Adipose tissue (tissue), 3 donors: ENCODE data around the gene CYB5RL. TPM values are rescaled to one million over a fixed set of nuclear protein-coding genes. Genes with fewer than 3 reads are reported as not detected.
"Not testable (repeated sequence)": the region's sequence is repeated elsewhere in the genome, so short reads cannot be mapped to it uniquely, and the experiment has no call there.

Experiments
- H3K27ac ChIP-seq: one replicate; pipeline ENCODE4 v1.5.1; 2013; ENCODE audit warnings: low read depth, low read length
- WGBS, 3 donors: extraction: QIAGEN DNeasy Blood & Tissue Kit; methylation state at CpG; one replicate each; pipeline ENCODE4 v1.1.7; 2013; 5-methylcytosine and 5-hydroxymethylcytosine counted together
- polyA plus RNA-seq, 3 donors: library from polyadenylated mRNA; stranded (reverse); fragments of 200-250 nt; gene quantifications; one replicate each; pipeline ENCODE4 v1.2.3, GENCODE V29; 2013
- donor health status: healthy with polysubstance abuse.
- donor health status: Bipolar disorder and iron deficiency.
- donor health status: healthy.

Gene CYB5RL, protein sequence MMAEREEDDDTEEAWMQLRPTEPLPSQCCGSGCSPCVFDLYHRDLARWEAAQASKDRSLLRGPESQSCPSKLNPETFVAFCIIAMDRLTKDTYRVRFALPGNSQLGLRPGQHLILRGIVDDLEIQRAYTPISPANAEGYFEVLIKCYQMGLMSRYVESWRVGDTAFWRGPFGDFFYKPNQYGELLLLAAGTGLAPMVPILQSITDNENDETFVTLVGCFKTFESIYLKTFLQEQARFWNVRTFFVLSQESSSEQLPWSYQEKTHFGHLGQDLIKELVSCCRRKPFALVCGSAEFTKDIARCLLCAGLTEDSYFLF
- 1 to 10 TPM; 2.3 to 4.2 (median 3.0) TPM for polyA plus RNA-seq

DNA sequence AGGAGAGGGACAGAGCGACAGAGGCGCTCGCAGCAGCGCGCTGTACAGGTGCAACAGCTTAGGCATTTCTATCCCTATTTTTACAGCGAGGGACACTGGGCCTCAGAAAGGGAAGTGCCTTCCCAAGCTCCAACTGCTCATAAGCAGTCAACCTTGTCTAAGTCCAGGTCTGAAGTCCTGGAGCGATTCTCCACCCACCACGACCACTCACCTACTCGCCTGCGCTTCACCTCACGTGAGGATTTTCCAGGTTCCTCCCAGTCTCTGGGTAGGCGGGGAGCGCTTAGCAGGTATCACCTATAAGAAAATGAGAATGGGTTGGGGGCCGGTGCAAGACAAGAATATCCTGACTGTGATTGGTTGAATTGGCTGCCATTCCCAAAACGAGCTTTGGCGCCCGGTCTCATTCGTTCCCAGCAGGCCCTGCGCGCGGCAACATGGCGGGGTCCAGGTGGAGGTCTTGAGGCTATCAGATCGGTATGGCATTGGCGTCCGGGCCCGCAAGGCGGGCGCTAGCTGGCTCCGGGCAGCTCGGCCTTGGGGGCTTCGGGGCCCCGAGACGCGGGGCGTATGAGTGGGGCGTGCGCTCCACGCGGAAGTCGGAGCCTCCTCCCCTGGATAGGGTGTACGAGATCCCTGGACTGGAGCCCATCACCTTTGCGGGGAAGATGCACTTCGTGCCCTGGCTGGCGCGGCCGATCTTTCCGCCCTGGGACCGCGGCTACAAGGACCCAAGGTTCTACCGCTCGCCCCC is at the start of gene CYB5RL, which contains the start of gene MRPL37:
Gene CYB5RL (minus strand): TSS at position 266 of the 754 bp plus-strand sequence. CDS start 4,414 bp downstream, outside the sequence.
Gene MRPL37 (plus strand): TSS at position 403 of the 754 bp plus-strand sequence. CDS start 77 bp downstream, at position 480.
- H3K27ac ChIP-seq, result no peak within 1 kb of the TSS
- 0% methylated on average over 50 to 51 of the region's 51 CpGs for WGBS, 3 donors

DNA sequence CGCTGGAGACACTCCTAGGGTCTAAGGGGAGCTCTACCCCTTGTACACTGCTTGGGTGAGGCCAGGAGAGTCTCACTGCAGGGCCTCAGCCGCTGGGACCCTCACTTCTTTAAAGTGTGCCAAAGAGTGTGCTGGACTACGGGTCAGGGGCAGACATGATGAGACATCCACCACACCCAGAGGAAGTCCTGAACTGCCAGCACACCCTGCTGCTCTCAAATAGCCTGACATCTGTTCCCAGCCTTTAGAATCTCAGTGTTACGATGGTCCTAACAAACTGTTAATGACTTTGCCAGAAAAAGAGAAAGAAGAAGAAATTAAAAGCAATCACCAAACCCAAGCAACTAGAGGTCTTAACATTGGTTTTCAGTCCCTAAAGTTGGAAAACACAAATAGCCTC is 49.1 kb upstream of the CYB5RL start:
- no peak overlapping the region for H3K27ac ChIP-seq
- 72 to 87% (median 74%) methylated on average over 4 of the region's 4 CpGs for WGBS, 3 donors

DNA sequence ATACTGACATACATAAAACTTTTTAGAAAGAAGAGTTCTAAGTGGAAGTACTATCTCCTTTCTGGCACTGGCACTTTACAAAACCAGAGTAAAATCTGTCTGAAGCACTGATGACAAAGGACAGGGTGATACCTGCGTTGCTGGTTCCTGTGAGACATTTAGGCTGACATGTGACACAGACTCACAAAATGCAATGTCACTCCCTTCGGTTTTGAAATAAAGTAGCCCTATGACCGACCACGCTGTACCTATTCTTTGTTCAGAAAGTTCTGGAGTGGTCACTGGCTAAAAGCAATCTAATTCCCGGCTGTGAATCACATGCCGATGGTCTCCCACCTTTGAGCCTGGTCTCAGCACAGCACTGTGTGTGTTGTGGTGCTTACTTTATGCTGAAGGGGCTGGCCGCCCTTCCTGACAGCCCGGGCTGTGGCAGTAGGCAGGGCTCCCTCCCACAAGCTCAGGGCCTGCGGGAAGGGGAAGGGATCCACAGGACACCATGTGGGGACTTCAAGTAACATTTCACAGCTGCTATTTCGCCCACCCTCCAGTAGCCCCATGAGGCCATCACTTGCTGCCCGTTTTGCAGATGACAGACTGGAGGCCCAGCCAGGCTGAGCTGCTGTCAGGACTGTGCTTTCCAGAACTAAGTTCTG is 48.2 kb upstream of the CYB5RL start:
- no peak overlapping the region for H3K27ac ChIP-seq
- WGBS, 3 donors, result 83 to 90% (median 90%) methylated on average over 11 of the region's 11 CpGs

DNA sequence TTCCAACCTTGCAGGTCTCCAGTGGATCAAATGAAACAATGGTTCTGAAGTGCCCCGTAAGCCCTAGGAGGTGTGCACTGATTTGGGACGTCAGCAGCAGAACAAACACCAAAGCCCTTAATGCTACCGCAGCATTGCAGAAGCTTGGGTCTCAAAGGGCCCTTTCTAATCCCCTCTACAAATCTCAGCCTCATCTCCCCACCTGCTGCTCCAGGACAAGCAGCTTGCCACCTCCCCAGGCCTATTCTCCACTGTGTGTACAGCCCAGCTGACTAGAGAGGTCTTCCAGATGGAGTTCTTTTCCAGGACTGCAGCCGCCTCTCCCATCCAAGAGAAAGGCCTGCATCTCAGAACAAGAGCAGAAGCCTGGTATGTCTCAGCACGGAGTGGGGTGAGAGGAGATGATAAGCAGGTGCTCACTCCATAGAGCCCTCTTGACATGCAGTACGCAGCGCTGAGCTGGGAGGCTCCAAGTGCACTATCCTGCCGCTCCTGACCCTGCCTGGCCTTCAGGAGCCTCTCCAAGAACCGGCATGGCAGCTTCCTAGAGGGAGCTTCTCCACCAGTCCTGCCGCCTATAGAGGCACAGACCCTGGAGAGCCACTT is 46.4 kb upstream of the CYB5RL start:
- H3K27ac ChIP-seq, result no peak overlapping the region
- WGBS, 3 donors, result 83 to 89% (median 88%) methylated on average over 10 of the region's 10 CpGs

DNA sequence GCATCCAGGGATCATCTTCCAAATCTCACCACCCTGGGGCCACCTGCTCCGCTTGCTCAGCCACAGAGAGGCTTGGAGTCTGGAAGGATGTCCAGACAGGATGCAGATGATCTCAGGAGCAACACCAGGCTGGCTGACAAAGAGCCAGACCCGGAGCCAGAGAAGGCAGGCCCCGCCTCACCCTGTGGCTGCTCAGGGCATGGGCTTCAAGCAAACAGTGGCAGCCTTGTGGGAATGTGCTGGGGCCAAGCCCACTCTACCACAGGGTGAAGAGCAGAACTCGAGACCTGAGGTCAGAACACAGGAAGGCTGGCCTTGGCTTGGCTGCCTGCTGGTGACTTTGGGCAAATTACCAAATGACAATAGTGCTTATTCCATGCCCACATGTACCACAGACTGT is 45.7 kb upstream of the CYB5RL start:
- H3K27ac ChIP-seq, result no peak overlapping the region
- 61 to 80% (median 75%) methylated on average over 4 of the region's 4 CpGs for WGBS, 3 donors

DNA sequence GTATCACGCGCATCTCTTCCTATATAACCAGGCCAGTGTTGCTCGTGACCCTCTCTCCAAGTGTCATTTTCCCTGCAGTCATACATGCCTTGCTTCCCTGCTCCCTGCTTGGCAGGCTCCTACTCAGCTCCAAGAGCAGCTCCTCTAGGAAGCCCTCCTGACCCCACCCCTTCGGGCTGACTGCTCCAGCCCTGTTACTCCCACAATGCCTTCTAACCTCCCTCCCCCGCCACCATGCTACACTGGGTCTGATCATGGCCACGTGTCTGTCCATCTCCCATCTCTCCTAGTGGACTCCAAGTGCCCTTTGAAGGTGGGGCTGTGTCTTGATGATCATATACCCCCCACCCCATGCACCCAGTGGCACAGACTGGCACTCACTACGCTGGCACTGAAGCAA is 44.8 kb upstream of the CYB5RL start:
- no peak overlapping the region for H3K27ac ChIP-seq
- WGBS, 3 donors, result 89 to 91% (median 89%) methylated on average over 7 of the region's 7 CpGs

DNA sequence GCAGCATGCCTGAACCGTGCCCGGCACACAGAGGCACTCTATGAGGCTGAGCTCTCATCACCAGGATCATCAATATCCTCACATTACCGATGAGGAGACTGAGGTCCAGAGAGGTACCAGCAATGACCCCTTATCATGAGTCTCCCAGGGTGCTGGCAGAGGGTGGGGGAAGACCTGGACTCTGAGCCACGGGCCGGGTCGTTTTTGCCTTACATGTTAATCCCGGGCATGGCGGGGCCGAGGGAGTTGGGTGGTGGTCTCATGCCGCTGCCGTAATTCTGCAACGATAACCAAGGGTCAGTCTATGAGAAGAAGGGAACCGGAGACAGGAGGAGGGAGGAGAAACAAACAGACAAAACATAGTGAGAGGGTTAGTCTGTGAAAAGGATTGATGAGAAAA is 43.2 kb upstream of the CYB5RL start:
- no peak overlapping the region for H3K27ac ChIP-seq
- WGBS, 3 donors, result 91 to 95% (median 94%) methylated on average over 13 of the region's 13 CpGs

DNA sequence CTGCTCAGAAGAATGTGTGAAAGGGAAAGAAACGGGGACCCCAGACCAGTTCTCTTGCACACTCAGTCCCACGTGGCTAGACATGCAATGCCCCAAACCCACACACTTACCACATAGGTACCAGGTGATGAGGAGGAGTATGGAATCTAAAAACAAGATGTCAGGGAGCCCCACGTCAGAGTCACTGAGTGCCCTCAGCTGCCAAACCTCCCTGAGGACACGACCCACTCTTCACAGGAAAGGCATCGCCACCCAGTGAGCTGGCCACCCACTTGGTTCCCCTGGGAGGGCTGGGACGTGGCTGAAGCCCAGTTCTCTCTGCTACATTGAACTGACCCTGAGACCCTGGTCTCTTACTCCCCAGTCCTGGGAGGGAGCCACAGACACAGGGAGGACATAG is 41.5 kb upstream of the CYB5RL start:
- WGBS, 3 donors, result 75 to 90% (median 81%) methylated on average over 6 of the region's 6 CpGs
- H3K27ac ChIP-seq, result no peak overlapping the region

DNA sequence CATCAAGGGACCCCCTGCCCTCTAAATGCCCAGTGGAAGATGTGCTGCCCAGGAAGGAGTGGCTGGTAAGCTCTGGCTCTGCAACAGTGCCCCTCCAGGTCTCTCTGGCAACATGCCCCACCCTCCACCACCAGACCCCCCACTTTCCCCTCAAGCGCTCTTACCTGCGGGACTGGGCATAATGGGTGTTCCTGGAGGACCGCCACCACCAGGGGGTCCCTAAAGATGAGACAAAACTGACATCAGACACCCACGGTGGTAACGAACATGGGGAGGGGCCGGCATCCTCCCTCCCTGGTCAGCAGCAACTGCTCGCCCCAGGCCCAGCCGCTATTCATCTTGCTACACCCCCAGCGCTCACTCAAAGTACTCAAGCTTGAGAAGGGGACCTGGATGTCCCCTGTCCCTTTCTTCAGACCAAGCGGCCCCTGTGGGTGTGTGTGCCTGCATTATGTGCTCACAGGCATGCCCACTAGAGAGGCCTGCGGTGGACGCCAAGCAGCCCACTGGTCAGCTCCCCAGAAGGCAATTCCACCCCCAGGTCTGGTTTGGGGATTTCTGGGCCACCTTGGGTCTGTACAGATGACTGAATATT is 41.0 kb upstream of the CYB5RL start:
- WGBS, 3 donors, result 92 to 95% (median 95%) methylated on average over 12 of the region's 12 CpGs
- H3K27ac ChIP-seq, result no peak overlapping the region

DNA sequence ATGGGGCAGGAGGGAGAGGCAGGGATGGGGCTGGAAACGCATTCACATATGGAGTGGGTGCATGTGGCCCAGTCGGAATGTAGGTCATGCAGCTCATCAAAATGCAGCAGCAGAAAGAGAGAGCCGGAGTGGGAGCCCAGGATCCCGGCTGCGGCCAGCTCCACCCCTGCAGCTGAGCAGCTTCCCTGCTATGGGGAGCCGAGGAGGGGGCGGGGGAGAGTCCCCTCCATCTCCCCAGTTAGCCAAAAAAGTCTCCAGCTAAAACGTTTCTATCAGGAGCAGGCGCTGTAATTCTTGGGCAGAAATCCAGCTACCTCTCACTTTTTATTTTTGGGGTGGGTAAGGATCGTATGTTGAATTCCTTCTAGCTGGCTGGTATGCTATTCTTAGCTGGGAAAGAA is 39.8 kb upstream of the CYB5RL start:
- H3K27ac ChIP-seq, result no peak overlapping the region
- WGBS, 3 donors, result 80 to 84% (median 82%) methylated on average over 10 of the region's 10 CpGs

DNA sequence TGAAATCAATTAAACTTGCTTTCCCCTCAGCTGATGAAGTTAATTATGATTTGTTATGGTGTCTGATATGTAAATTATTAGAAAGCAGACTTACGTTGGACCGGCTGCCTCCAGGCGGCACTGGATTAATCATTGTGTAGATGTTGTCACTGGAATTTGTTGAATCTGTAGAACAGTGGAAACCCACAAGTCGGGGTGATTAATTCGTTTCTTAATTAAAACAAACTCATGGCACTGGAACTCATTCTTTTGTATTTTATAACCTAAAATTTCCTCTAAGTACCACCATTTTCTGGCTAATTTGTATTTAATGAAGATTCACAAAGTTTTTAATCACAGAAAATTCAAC is 39.2 kb upstream of the CYB5RL start:
- 81 to 82% (median 82%) methylated on average over 5 of the region's 5 CpGs for WGBS, 3 donors
- H3K27ac ChIP-seq, result no peak overlapping the region

DNA sequence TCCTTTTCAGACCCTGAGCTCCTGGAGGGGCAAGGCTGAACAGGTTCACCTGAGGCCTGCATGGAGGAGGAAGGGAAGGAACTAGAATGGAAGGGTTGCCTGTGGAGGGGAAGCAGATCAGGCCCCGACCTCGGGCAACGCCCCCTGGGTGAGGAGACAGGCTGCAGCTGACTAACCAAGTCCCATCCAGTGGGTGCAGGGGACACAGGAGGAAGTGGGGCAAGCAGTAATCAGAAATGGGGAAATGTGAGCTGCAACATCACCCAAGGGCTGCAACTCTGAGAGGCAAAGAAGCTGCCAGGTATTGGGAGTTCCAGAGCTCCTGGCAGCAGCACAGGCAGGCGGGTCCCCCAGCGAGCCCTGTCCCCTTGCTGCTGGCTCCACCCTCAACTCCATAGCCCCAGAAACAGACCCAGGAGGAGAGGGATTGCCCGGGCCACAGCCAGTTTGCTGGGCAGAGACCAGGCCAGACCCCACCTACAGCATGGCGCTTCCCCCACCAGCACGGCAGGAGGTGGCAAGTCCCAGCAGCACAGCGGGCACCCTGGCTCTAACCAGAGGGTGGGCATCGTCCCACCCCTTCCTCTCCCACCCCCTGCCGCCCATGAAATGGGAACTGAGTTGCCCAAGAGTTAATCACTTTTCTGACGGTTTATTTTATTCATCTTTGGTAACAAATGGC is 38.7 kb upstream of the CYB5RL start:
- WGBS, 3 donors, result 58 to 83% (median 68%) methylated on average over 11 to 12 of the region's 12 CpGs
- H3K27ac ChIP-seq, result no peak overlapping the region

DNA sequence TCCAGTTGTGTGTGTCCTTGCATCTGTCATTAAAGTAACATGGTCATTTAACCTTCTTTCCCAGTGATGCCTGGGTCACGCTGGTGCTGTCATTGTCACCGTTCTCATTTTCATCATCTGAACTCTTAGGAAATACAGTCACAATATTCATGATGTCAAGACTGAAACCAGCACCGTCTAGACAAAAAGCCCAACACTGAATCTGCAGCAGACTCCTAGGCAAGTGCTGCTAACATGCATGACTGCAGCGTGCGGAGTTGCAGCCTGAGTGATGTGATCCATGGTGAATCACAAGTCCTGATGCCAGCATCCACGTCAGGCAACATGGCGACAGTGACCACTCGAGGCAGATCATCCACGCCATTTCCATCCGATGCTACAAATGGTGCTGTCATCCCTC is 37.8 kb upstream of the CYB5RL start:
- H3K27ac ChIP-seq, result no peak overlapping the region
- WGBS, 3 donors, result 88 to 94% (median 93%) methylated on average over 10 of the region's 10 CpGs

DNA sequence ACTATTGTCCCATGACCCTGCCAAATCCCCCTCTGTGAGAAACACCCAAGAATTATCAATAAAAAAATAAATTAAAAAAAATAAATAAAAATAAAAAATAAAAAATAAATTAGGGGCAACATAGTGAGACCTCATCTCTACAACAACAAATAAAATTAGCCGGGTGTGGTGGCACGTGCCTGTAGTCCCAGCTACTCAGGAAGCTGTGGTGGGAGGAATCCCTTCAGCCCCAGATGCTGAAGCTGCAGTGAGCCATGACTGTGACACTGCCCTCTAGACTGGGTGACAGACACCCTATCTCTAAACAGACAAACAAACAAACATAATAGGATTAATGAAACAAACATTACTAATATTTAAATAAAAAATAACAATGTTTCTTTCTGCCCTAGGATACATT is 34.5 kb upstream of the CYB5RL start:
- H3K27ac ChIP-seq, result no peak overlapping the region
- WGBS, 3 donors, result 78 to 90% (median 80%) methylated on average over 2 of the region's 2 CpGs

DNA sequence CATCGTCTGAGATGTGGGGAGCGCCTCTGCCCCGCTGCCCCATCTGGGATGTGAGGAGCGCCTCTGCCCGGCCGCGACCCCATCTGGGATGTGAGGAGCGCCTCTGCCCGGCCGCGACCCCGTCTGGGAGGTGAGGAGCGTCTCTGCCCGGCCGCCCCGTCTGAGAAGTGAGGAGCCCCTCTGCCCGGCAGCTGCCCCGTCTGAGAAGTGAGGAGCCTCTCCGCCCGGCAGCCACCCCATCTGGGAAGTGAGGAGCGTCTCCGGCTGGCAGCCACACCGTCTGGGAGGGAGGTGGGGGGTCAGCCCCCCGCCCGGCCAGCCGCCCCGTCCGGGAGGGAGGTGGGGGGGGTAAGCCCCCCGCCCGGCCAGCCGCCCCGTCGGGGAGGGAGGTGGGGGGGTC is 33.4 kb upstream of the CYB5RL start:
- not testable (repeated sequence) for H3K27ac ChIP-seq
- 93 to 99% (median 95%) methylated on average over 15 to 32 of the region's 33 CpGs for WGBS, 3 donors

DNA sequence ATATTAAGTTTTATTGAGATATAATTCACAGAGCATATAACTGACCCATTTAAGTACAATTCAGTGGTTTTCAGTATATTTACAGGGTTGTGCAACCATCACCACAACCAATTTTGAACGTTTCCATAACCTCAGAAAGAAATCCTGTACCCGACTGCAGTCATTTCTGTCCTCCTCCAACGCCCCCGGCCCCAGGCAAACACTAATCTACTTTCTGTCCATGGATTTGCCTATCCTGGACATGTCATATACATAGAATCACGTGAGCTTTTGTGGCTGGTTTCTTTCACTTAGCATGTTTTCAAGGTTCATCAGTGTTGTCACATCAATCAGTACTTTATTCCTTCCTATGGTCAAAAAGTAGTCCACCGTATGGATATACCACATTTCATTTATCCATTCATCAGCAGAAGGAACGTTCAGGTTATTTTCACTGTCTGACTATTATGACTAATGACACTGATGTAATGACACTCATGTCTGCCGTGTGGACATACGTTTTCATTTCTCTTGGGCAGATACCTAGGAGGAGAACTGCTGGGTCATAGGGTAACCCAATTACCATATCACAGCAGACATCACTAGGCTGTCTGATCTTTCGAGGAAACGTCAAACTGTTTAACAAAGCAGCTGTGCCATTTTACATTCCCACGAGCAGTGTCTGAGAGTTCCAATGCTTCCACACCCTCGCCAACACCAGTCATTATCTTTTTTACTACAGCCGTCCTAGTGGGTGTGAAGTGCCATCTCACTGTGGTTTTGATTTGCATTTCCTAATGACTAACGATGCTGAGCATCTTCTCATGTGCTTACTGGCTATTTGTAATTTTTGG is 30.9 kb upstream of the CYB5RL start:
- H3K27ac ChIP-seq, result no peak overlapping the region
- 62 to 85% (median 70%) methylated on average over 15 of the region's 15 CpGs for WGBS, 3 donors

DNA sequence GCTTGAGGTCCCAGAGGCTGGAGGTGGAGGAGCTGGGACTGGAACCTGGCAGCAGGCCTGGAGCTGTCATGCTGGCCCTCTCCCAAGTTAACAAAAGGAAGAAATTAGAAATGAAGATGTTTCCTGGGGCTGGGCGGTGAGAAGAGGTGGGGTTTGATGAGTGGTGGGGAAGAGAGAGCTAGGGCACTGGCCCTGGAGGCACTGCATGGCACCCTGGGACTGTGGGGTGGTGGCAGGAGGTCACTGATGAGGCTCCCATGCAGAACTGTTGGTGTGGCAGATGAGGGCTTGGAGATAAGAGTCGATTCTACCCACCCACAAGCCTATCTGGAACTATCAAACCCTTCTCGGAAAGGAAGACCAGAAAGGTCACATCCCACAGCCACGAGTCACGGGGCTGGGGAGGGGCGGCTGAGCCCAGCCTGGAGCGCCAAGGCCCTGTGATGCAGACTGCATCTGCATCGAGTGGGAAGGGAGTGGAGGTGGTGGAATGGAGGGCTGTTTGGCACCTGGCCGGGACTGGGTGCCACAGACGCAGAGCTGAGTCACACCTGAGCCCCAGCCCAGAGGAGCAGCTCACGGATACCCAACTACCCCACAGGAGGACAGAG is 29.6 kb upstream of the CYB5RL start:
- WGBS, 3 donors, result 46 to 68% (median 48%) methylated on average over 11 of the region's 11 CpGs
- no peak overlapping the region for H3K27ac ChIP-seq
